DOHH2 (cell line): Measurements from ENCODE around the gene SLC34A1.

ENCODE experiments used
- EZH2phosphoT487 ChIP-seq: fragments of 200-600 bp; sonication (generic); IDR thresholded peaks from 2 replicates; pipeline ENCODE4 v1.6.1; 2017; ENCODE audit warnings: borderline replicate concordance, mild to moderate bottlenecking, antibody characterized with exemption, low read length, moderate library complexity, mixed read lengths
- TF ChIP-seq, protein P1 (sequence below): fragments of 200-600 bp; sonication (generic); IDR thresholded peaks from one replicate; pipeline ENCODE4 v1.5.1; 2014; ENCODE audit warnings: antibody characterized with exemption, mild to moderate bottlenecking, low read depth, low read length; ENCODE audit not compliant: poor library complexity, severe bottlenecking

DNA sequence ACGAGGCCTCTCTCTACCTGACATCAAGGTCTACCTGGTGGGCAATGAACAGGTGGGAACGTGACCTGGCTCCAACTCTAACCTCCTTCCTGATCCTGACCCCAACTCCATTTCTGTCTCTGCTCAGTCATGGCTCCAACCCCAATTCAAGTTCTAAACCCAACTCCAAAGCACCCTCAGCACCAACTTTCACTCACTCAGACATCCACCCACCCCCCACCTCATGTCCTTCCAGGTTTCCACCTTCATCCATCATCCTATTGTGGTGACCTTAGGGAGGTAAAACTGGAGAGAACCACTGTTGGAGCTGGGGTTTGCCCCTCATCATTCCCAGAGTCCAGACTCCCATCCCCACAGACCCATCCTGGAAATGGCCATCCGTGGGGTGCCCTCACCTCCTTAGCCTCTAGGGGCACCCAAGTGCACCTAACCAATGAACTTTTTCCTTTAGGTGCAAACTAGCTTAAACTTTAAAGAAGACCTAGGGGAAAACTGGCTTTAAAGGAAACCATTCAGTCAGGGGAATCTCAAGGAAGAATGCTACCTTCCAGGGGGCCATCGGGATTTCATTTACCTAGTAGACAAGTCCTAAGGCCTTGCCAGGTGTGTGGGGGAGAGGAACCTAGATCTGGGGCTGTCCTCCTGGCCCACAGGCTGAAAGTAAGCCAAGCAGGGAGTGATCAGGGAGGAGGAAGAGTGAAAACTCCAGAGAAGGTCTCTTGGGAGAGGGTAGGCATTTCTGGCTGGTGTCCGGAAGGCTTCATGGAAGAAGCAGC lies 15.2 kb upstream of the SLC34A1 start:
- TF ChIP-seq, protein P1, sequence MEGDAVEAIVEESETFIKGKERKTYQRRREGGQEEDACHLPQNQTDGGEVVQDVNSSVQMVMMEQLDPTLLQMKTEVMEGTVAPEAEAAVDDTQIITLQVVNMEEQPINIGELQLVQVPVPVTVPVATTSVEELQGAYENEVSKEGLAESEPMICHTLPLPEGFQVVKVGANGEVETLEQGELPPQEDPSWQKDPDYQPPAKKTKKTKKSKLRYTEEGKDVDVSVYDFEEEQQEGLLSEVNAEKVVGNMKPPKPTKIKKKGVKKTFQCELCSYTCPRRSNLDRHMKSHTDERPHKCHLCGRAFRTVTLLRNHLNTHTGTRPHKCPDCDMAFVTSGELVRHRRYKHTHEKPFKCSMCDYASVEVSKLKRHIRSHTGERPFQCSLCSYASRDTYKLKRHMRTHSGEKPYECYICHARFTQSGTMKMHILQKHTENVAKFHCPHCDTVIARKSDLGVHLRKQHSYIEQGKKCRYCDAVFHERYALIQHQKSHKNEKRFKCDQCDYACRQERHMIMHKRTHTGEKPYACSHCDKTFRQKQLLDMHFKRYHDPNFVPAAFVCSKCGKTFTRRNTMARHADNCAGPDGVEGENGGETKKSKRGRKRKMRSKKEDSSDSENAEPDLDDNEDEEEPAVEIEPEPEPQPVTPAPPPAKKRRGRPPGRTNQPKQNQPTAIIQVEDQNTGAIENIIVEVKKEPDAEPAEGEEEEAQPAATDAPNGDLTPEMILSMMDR, result peak; percentile 95
- TF ChIP-seq EZH2phosphoT487, result no peak
